ENCODE measurements around the gene CACNA2D1.
"Not testable (repeated sequence)": the region's sequence is repeated elsewhere in the genome, so short reads cannot be mapped to it uniquely, and the experiment has no call there.

Gene CACNA2D1

GRCh38 chr7:82434275-82435022 lies 9.1 kb downstream of the CACNA2D1 start:
- DNase-seq (ENCODE audit: low read depth, low spot score), result no peak

- DNase-seq (ENCODE audit: low read depth, low spot score), result no peak
Observed at GRCh38 chr7:82433507-82433906, 10.1 kb downstream of the CACNA2D1 start.

- not testable (repeated sequence) for DNase-seq (ENCODE audit: low read depth, low spot score)
Observed at GRCh38 chr7:82432743-82433142, 10.8 kb downstream of the CACNA2D1 start.

- no peak for DNase-seq (ENCODE audit: low read depth, low spot score)
Observed at GRCh38 chr7:82430500-82431465, 12.8 kb downstream of the CACNA2D1 start.

- DNase-seq (ENCODE audit: low read depth, low spot score), result no peak
Observed at GRCh38 chr7:82429408-82429807, 14.2 kb downstream of the CACNA2D1 start.

- DNase-seq (ENCODE audit: low read depth, low spot score), result no peak
Observed at GRCh38 chr7:82428186-82428961, 15.2 kb downstream of the CACNA2D1 start.

- no peak for DNase-seq (ENCODE audit: low read depth, low spot score)
Observed at GRCh38 chr7:82423446-82423845, 20.1 kb downstream of the CACNA2D1 start.

- DNase-seq (ENCODE audit: low read depth, low spot score), result no peak
Observed at GRCh38 chr7:82419200-82419599, 24.4 kb downstream of the CACNA2D1 start.

- no peak for DNase-seq (ENCODE audit: low read depth, low spot score)
Observed at GRCh38 chr7:82417898-82418297, 25.7 kb downstream of the CACNA2D1 start.

- no peak for DNase-seq (ENCODE audit: low read depth, low spot score)
Observed at GRCh38 chr7:82416402-82416801, 27.2 kb downstream of the CACNA2D1 start.

- no peak for DNase-seq (ENCODE audit: low read depth, low spot score)
Observed at GRCh38 chr7:82414389-82414788, 29.2 kb downstream of the CACNA2D1 start.

GRCh38 chr7:82413237-82413636 lies 30.3 kb downstream of the CACNA2D1 start:
- DNase-seq (ENCODE audit: low read depth, low spot score), result no peak

- DNase-seq (ENCODE audit: low read depth, low spot score), result no peak
Observed at GRCh38 chr7:82411732-82412131, 31.8 kb downstream of the CACNA2D1 start.

GRCh38 chr7:82410461-82410860 lies 33.1 kb downstream of the CACNA2D1 start:
- no peak for DNase-seq (ENCODE audit: low read depth, low spot score)

GRCh38 chr7:82406937-82407336 lies 36.6 kb downstream of the CACNA2D1 start:
- DNase-seq (ENCODE audit: low read depth, low spot score), result no peak

GRCh38 chr7:82405301-82405700 lies 38.3 kb downstream of the CACNA2D1 start:
- DNase-seq (ENCODE audit: low read depth, low spot score), result no peak

- DNase-seq (ENCODE audit: low read depth, low spot score), result no peak
Observed at GRCh38 chr7:82404652-82405051, 38.9 kb downstream of the CACNA2D1 start.

GRCh38 chr7:82404094-82404493 lies 39.5 kb downstream of the CACNA2D1 start:
- no peak for DNase-seq (ENCODE audit: low read depth, low spot score)

GRCh38 chr7:82397879-82398524 lies 45.6 kb downstream of the CACNA2D1 start:
- DNase-seq (ENCODE audit: low read depth, low spot score), result no peak

- no peak for DNase-seq (ENCODE audit: low read depth, low spot score)
Observed at GRCh38 chr7:82396343-82396742, 47.2 kb downstream of the CACNA2D1 start.

- DNase-seq (ENCODE audit: low read depth, low spot score), result no peak
Observed at GRCh38 chr7:82395147-82395546, 48.4 kb downstream of the CACNA2D1 start.

All from activated CD4-positive, CD25-positive, alpha-beta regulatory T cell treated with anti-CD3 and anti-CD28 coated beads, Interleukin-2, amount 50 U/mL, for 16 hours (primary cell).